Measurements from ENCODE around the gene NCL. TPM values are rescaled to one million over a fixed set of nuclear protein-coding genes. Genes with fewer than 3 reads are reported as not detected.
A peak's percentile ranks its signal among the peaks of the same experiment; 100 is the strongest.
"Not testable (repeated sequence)": the region's sequence is repeated elsewhere in the genome, so short reads cannot be mapped to it uniquely, and the experiment has no call there.

NCL gene
- total RNA-seq, 6 experiments from 2014 or later, result 503 to 649 (median 589) TPM

DNA sequence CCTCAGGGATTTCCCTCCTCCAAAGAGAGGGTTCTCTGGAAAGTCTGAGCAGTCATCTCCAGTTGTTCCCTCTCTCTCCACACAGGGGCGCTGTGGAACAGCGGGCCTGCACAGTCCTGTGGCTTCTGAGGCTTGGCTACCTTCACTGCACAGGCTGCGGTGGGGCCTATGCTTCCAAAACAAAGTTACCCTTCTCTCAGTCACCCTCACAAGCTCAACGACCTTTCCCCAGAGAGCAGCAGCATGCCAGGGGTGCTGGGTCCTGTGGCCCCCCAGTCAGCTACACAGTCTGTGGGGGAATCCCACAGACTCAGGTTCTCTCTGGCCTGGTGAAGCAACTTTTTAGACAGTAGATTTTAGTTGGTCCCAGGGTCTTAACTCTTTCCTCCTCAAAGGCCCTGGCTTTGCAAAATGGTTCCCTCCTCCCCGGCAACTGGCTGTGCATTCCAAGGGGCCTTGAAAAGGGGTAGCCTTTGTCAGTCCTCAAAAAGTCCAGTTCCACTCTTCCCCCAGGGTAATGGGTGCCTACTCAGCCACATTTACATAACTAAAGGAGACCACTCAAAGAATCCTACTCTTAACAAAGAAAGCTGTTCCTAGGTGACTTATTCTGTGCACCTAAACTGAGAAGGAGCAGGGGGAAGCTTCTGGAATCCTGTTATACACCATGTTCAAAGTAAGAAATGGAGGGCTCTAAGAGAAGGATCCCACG, 53.8 kb downstream of the NCL start:
- peaks cover 5% of the 10 kb centered on the region; the same call in 1 of the 2 replicates for H3K36me3 Mint-ChIP-seq (ENCODE audit: low read depth)
- TF ChIP-seq CTCF (IDR thresholded peaks at IDR 0.05), result peak; percentile 75
- no peaks in the 10 kb centered on the region; the same call in 1 of the 2 replicates for H3K27me3 Mint-ChIP-seq (ENCODE audit: insufficient read depth)
- peaks cover 38% of the 10 kb centered on the region for H3K4me1 Mint-ChIP-seq (ENCODE audit: low read depth)
- peaks cover 8% of the 10 kb centered on the region for H3K9me3 Mint-ChIP-seq
- no peak overlapping the region for H3K27ac Mint-ChIP-seq
- DNase-seq, result no peak
- H3K4me3 Mint-ChIP-seq, result no peak overlapping the region

DNA sequence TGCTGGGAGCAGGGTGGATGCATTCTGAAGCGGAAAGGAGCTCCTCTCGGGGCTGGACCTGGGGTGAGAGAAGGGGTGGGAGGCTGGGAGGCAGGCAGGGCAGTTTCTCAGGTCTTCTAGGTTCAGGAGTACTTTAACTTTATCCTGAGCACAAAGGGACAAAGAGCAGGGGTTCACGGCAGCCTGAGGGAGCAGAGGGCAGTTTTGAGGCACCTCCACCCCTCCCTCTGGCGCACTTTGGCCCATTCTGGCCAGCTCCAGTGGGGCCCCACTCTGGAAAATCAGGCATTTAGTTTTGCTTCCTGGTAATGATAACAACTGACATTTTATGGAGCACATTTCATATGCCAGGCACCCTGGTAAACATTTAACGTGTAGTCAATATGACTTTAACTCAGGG, 54.5 kb downstream of the NCL start:
- H3K4me3 Mint-ChIP-seq, result no peak overlapping the region
- no peak overlapping the region for H3K27ac Mint-ChIP-seq
- H3K27me3 Mint-ChIP-seq (ENCODE audit: insufficient read depth), result no peaks in the 10 kb centered on the region; the same call in 1 of the 2 replicates
- H3K4me1 Mint-ChIP-seq (ENCODE audit: low read depth), result peaks cover 42% of the 10 kb centered on the region
- no peak for TF ChIP-seq CTCF (IDR thresholded peaks at IDR 0.05)
- peaks cover 5% of the 10 kb centered on the region; the same call in 1 of the 2 replicates for H3K36me3 Mint-ChIP-seq (ENCODE audit: low read depth)
- H3K9me3 Mint-ChIP-seq, result peaks cover 8% of the 10 kb centered on the region
- DNase-seq, result no peak

- H3K4me3 Mint-ChIP-seq; H3K36me3 Mint-ChIP-seq (ENCODE audit: low read depth); DNase-seq; H3K27ac Mint-ChIP-seq; H3K27me3 Mint-ChIP-seq (ENCODE audit: insufficient read depth); H3K9me3 Mint-ChIP-seq: not testable (repeated sequence)
- H3K4me1 Mint-ChIP-seq (ENCODE audit: low read depth), result peaks cover 41% of the 10 kb centered on the region
These were observed 56.0 kb downstream of the NCL start for GRCh38 chr2:231408304-231408703.

GRCh38 chr2:231407686-231408085, 56.6 kb downstream of the NCL start:
- H3K4me1 Mint-ChIP-seq (ENCODE audit: low read depth), result peaks cover 43% of the 10 kb centered on the region
- not testable (repeated sequence) for H3K27me3 Mint-ChIP-seq (ENCODE audit: insufficient read depth); H3K9me3 Mint-ChIP-seq; H3K4me3 Mint-ChIP-seq; DNase-seq; H3K27ac Mint-ChIP-seq; H3K36me3 Mint-ChIP-seq (ENCODE audit: low read depth)

DNA sequence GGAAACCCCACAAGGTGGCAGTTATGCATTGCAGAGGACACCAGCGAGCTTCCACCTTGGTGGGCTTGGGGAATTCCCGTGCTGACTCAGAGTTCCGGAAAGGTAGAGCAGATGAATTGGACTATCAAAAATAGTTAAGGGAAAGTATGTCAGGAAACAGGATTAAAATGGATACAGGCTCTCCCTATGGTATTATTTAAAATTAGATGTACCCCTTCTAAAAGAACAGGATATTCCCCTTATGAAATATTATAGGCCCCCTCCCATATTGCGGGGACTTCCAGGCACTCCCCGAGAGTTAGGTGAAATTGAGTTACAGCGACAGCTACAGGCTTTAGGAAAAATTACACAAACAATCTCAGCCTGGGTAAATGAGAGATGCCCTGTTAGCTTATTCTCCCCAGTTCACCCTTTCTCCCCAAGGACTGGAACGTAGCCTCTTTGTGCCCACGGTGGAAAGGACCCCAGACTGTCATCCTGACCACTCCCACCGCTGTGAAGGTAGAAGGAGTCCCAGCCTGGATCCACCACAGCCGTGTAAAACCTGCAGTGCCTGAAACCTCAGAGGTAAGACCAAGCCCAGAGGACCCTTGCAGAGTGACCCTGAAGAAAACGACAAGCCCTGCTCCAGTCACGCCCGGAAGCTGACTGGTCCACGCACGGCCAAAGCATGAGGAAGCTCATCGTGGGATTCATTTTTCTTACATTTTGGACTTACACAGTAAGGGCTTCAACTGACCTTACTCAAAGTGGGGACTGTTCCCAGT, 58.5 kb downstream of the NCL start:
- H3K27me3 Mint-ChIP-seq (ENCODE audit: insufficient read depth); H3K9me3 Mint-ChIP-seq; DNase-seq; H3K36me3 Mint-ChIP-seq (ENCODE audit: low read depth): not testable (repeated sequence)
- H3K4me3 Mint-ChIP-seq, result peak overlapping the region; percentile 46; the same call in 1 of the 2 replicates
- peak; percentile 75 for TF ChIP-seq CTCF (IDR thresholded peaks at IDR 0.05)
- H3K4me1 Mint-ChIP-seq (ENCODE audit: low read depth), result peaks cover 29% of the 10 kb centered on the region
- H3K27ac Mint-ChIP-seq, result peak overlapping the region; percentile 85

GRCh38 chr2:231404183-231404578, 60.1 kb downstream of the NCL start:
- not testable (repeated sequence) for H3K4me3 Mint-ChIP-seq; H3K36me3 Mint-ChIP-seq (ENCODE audit: low read depth)

More at GRCh38 chr2:231404183-231404578, 60.1 kb downstream of the NCL start:
- peaks cover 41% of the 10 kb centered on the region for H3K4me1 Mint-ChIP-seq (ENCODE audit: low read depth)
- H3K27me3 Mint-ChIP-seq (ENCODE audit: insufficient read depth); H3K27ac Mint-ChIP-seq; DNase-seq; H3K9me3 Mint-ChIP-seq: not testable (repeated sequence)

Other genes with a start within 250 kb of the NCL start
- under 1 TPM in 5 of 6 experiments, not detected in 1; 0.09 to 0.15 (median 0.11) TPM for gene B3GNT7, start 68.8 kb downstream of the NCL start, total RNA-seq (2021; fragmentation: NEBNext Ultra II Directional; extraction: Animal tissue kit (Norgen Biotek cat#: 25700))
- gene NMUR1, start 66.0 kb upstream of the NCL start, total RNA-seq (2021; fragmentation: NEBNext Ultra II Directional; extraction: Animal tissue kit (Norgen Biotek cat#: 25700)), result not detected
- gene TEX44, start 128.4 kb upstream of the NCL start, total RNA-seq (2021; fragmentation: NEBNext Ultra II Directional; extraction: Animal tissue kit (Norgen Biotek cat#: 25700)), result not detected
- 100 to 1,000 TPM; 467 to 853 (median 787) TPM for gene PTMA, start 244.0 kb upstream of the NCL start, total RNA-seq (2021; fragmentation: NEBNext Ultra II Directional; extraction: Animal tissue kit (Norgen Biotek cat#: 25700))

Data from HFFc6 (cell line).